Measurements from ENCODE around the gene UGDH. TPM values are rescaled to one million over a fixed set of nuclear protein-coding genes. Genes with fewer than 3 reads are reported as not detected.

The UGDH gene
- polyA plus RNA-seq, 2 of the 4 experiments (the other 2 are of a cell fraction): 610 to 691 TPM

- no peak for ATAC-seq
- FAIRE-seq: no peak
- 77% methylated on average over 10 of the region's 10 CpGs for WGBS (ENCODE audit: missing lambda C conversion rate)
- ChIA-PET POLR2A (no interaction called here), CTCF (interaction anchor here (1.9 kb wide), 1 partner anchor 17 kb away, joined by 8 read pairs; no protein-coding TSS in a partner anchor)
- H3K4me1 ChIP-seq: no peaks in the 10 kb centered on the region
- TF ChIP-seq POLR2AphosphoS2 (conservative IDR thresholded peaks at IDR 0.05; ENCODE audit: low read length) (no peak), HOXA7 (CRISPR knock-in tag; IDR thresholded peaks at IDR 0.05) (no peak), MAX (IDR thresholded peaks at IDR 0.05) (no peak), KDM5A (IDR thresholded peaks at IDR 0.05) (no peak), RAD21 (conservative IDR thresholded peaks at IDR 0.05 in 1 of 2, IDR thresholded peaks at IDR 0.05 in 1 of 2) (no peak), GATA3 (IDR thresholded peaks at IDR 0.05; ENCODE audit: borderline replicate concordance) (no peak), HMGXB4 (CRISPR knock-in tag; IDR thresholded peaks at IDR 0.05; ENCODE audit: borderline replicate concordance) (no peak), KDM1A (IDR thresholded peaks at IDR 0.05; ENCODE audit: low read depth) (no peak), FOXS1 (CRISPR knock-in tag; IDR thresholded peaks at IDR 0.05) (no peak), HDAC2 (IDR thresholded peaks at IDR 0.05) (no peak), POLR2A (IDR thresholded peaks at IDR 0.05; ENCODE audit: low read length) (no peak), EHMT2 (IDR thresholded peaks at IDR 0.05; ENCODE audit: low read depth) (no peak), JUNB (IDR thresholded peaks at IDR 0.05) (no peak), CEBPB (IDR thresholded peaks at IDR 0.05) (no peak), RARB (CRISPR knock-in tag; IDR thresholded peaks at IDR 0.05) (no peak), TP53 (CRISPR knock-in tag; IDR thresholded peaks at IDR 0.05) (no peak), EP300 (IDR thresholded peaks at IDR 0.05) (no peak), EHF (CRISPR knock-in tag; IDR thresholded peaks at IDR 0.05) (no peak), FOSB (CRISPR knock-in tag; IDR thresholded peaks at IDR 0.05) (no peak)
- no peak overlapping the region for H3K4me2 ChIP-seq
- DNase-seq (ENCODE audit: low read depth in 1 of 2, low spot score in 1 of 2): no peak
- H3K4me3 ChIP-seq: no peak overlapping the region
- no peak overlapping the region for H3K27ac ChIP-seq
- H3K9me3 ChIP-seq: peaks cover 11% of the 10 kb centered on the region; the same call in 1 of the 3 replicates
Observed at GRCh38 chr4:39486221-39486804, 40.9 kb downstream of the UGDH start.

GRCh38 chr4:39484582-39485272 is 42.5 kb downstream of the UGDH start:
- Histone ChIP-seq H3K9me3 (peaks cover 11% of the 10 kb centered on the region; the same call in 1 of the 3 replicates), H3K4me3 (no peak overlapping the region), H3K27ac (no peak overlapping the region), H3K4me2 (no peak overlapping the region), H3K4me1 (no peaks in the 10 kb centered on the region)
- ChIA-PET POLR2A (no interaction called here), CTCF (interaction anchor here (1.5 to 1.9 kb wide), 2 partner anchors 15 to 16 kb away, joined by 7 to 8 read pairs; no protein-coding TSS in a partner anchor)
- FAIRE-seq (no peak), DNase-seq (ENCODE audit: low read depth in 1 of 2, low spot score in 1 of 2) (no peak), ATAC-seq (no peak)
- WGBS (ENCODE audit: missing lambda C conversion rate): 72% methylated on average over 6 of the region's 6 CpGs
- TF ChIP-seq FOSL2 (IDR thresholded peaks at IDR 0.05): no peak
- TF ChIP-seq FOSL2 (CRISPR knock-in tag; IDR thresholded peaks at IDR 0.05): no peak
- no peak for TF ChIP-seq MAZ (IDR thresholded peaks at IDR 0.05; ENCODE audit: borderline replicate concordance, low read depth, low read length)
- no peak for TF ChIP-seq NR3C1 (IDR thresholded peaks at IDR 0.05)
